Activated CD8-positive, alpha-beta memory T cell treated with anti-CD3 and anti-CD28 coated beads, Interleukin-2, amount 50 U/mL, for 4 hours (primary cell): ENCODE data around the gene AAMP.
A peak's percentile ranks its signal among the peaks of the same experiment; 100 is the strongest.
"Not testable (repeated sequence)": the region's sequence is repeated elsewhere in the genome, so short reads cannot be mapped to it uniquely, and the experiment has no call there.

Source experiments
- DNase-seq: peaks from one replicate; pipeline ENCODE4 v3.0.0-alpha.2; 2020

The AAMP gene, protein sequence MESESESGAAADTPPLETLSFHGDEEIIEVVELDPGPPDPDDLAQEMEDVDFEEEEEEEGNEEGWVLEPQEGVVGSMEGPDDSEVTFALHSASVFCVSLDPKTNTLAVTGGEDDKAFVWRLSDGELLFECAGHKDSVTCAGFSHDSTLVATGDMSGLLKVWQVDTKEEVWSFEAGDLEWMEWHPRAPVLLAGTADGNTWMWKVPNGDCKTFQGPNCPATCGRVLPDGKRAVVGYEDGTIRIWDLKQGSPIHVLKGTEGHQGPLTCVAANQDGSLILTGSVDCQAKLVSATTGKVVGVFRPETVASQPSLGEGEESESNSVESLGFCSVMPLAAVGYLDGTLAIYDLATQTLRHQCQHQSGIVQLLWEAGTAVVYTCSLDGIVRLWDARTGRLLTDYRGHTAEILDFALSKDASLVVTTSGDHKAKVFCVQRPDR

GRCh38 chr2:218269900-218270720, at the start of gene AAMP, which contains the start of gene PNKD:
AAMP (minus strand) TSS chr2:218270137; CDS start chr2:218270086, 51 bp downstream.
PNKD (plus strand) TSS chr2:218270519; CDS start chr2:218270536, 17 bp downstream.
- DNase-seq: peak; percentile 100

- no peak for DNase-seq
These were observed 48.3 kb upstream of the AAMP start for GRCh38 chr2:218318241-218318640.

- no peak for DNase-seq
These were observed 47.9 kb upstream of the AAMP start for GRCh38 chr2:218317835-218318234.

- no peak for DNase-seq
These were observed 47.3 kb upstream of the AAMP start for GRCh38 chr2:218317303-218317630.

DNA sequence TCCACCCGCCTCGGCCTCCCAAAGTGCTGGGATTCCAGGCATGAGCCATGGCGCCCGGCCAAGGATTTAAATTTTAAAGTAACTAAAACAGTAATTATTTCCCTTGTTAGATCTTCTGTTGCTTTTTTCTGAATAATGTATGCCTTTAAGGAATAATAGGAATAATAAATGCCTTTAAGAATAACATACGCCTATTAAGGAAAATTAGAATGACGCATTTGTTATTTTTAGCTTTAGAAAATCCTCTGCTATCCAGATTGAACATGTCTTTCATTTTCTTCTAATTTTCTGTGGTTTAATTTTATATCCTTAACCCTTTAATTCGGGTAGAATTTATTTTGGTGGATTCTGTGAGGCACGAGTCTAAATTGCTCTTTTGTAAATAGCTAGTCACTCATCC, 45.5 kb upstream of the AAMP start:
- DNase-seq: no peak

- DNase-seq: not testable (repeated sequence)
These were observed 44.8 kb upstream of the AAMP start for GRCh38 chr2:218314764-218315163.

- no peak for DNase-seq
These were observed 43.4 kb upstream of the AAMP start for GRCh38 chr2:218313356-218313755.

GRCh38 chr2:218312267-218312756, 42.4 kb upstream of the AAMP start:
- DNase-seq: no peak

DNA sequence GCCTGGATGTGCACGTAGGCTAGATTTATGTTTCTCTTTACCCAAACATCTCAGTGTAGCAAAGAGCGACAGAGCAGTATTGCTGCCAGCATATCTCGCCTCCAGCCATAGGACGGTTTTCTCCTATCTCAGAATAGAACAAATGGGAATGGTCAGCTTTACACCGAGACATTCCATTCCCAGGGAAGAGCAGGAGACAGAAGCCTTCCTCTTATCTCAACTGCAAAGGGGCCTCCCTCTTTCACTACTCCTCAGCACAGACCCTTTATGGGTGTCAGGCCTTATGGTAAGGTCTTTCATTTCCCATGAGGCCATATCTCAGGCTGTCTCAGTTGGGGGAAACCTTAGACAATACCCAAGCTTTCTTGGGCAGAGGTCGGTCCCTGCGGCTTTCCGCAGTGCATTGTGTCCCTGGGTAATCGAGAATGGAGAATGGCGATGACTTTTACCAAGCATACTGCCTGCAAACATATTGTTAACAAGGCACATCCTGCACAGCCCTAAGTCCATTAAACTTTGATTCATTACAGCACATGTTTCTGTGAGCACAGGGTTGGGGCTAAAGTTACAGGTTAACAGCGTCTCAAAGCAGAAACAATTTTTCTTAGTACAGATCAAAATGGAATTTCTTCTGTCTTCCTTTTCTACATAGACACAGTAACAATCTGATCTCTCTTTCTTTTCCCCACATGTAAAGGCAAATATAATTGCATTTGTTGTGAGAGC, 41.8 kb upstream of the AAMP start:
- DNase-seq: not testable (repeated sequence)

GRCh38 chr2:218310853-218311540, 41.1 kb upstream of the AAMP start:
- no peak for DNase-seq

- DNase-seq: no peak
These were observed 37.6 kb upstream of the AAMP start for GRCh38 chr2:218307415-218308090.

GRCh38 chr2:218306184-218306920, 36.4 kb upstream of the AAMP start:
- no peak for DNase-seq

GRCh38 chr2:218305383-218305782, 35.4 kb upstream of the AAMP start:
- no peak for DNase-seq

GRCh38 chr2:218301176-218301819, 31.4 kb upstream of the AAMP start:
- DNase-seq: peak; percentile 88

DNA sequence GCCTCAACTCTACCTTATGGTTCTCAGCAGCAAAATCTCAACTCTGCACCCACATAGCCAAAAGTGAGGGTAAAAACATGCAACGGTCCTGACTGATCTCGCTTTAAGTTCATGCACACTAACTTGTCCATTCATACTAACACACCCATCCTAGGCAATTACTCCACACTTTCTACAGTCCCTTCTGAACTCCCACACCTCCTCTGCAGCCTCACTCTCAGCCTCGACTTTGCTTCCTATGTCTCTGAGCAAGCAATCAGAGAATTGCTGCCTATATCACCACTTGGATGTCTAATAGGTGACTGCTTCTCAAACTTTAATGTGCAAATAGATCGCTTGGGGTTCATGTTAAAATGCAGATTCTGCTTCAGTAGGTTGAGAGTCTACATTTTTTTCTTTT, 30.2 kb upstream of the AAMP start:
- no peak for DNase-seq

GRCh38 chr2:218298314-218298875, 28.5 kb upstream of the AAMP start:
- DNase-seq: no peak

DNA sequence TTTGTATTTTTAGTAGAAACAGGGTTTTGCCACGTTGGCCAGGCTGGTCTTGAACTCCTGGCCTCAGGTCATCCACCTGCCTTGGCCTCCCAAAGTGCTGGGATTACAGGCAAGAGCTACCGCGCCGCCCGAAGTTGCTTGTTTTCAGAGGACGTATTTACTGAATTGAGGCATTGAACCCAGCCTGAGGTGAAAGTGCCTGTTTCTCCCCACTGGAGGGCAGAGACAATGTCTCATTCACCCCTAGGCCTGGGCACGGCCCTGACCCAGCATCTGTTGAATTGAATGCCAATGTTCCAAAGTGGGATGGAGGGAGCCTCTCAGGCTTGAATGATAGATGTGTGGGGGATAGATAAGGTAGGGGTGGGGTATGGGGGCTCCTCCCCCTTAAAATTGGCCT, 26.9 kb upstream of the AAMP start:
- DNase-seq: no peak

GRCh38 chr2:218296200-218296599, 26.3 kb upstream of the AAMP start:
- DNase-seq: no peak

GRCh38 chr2:218295029-218295428, 25.1 kb upstream of the AAMP start:
- no peak for DNase-seq

- no peak for DNase-seq
These were observed 24.6 kb upstream of the AAMP start for GRCh38 chr2:218294430-218295022.
